Colon (tissue), 2 donors: Measurements from ENCODE around the gene KRTAP5-6.

ENCODE experiments used
- FAIRE-seq: peaks from 2 replicates; lab custom pipeline; 2012; peaks lifted over from hg19 to GRCh38; lab: Jason Lieb, UNC
- donor health status: control.
- donor health status: control.

KRTAP5-6 gene

DNA sequence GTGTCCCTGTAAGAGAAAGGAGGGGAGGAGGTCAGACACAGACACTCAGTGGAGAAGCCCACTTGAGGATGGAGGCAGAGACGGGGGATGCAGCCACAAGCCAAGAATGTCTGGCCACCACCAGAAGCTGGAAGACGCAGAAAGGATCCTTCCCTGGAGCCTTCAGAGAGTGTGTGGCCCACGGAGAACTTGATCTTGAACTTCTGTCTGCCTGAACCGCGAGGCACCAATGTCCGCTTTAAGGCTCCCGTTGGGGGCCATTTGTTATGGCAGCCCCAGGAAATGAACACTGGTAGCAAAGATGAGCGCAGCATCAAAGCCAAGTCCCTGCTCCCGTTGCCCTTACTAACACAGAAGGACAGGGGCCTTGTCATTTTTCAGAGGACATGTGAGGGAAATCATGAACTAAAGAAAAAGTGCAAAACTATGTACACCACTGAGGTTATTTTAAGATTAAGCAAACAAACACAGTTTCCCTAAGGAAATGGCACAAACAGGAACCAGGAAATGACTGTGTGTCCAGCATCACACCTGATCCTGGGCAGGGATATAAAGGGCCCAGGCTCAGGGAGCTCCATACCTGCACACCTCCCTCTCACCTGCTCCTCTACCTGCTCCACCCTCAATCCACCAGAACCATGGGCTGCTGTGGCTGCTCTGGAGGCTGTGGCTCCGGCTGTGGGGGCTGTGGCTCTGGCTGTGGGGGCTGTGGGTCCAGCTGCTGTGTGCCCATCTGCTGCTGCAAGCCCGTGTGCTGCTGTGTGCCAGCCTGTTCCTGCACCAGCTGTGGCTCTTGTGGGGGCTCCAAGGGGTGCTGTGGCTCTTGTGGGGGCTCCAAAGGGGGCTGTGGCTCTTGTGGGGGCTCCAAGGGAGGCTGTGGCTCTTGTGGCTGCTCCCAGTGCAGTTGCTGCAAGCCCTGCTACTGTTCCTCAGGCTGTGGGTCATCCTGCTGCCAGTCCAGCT lies at the start of gene KRTAP5-6:
Gene KRTAP5-6, plus strand, starts transcription at position 588 of the 963 bp plus-strand sequence. Its CDS starts 51 bp downstream, at position 639.
- FAIRE-seq = no peak

- FAIRE-seq = no peak
These were observed 48.9 kb upstream of the KRTAP5-6 start for GRCh38 chr11:1647901-1648652.

DNA sequence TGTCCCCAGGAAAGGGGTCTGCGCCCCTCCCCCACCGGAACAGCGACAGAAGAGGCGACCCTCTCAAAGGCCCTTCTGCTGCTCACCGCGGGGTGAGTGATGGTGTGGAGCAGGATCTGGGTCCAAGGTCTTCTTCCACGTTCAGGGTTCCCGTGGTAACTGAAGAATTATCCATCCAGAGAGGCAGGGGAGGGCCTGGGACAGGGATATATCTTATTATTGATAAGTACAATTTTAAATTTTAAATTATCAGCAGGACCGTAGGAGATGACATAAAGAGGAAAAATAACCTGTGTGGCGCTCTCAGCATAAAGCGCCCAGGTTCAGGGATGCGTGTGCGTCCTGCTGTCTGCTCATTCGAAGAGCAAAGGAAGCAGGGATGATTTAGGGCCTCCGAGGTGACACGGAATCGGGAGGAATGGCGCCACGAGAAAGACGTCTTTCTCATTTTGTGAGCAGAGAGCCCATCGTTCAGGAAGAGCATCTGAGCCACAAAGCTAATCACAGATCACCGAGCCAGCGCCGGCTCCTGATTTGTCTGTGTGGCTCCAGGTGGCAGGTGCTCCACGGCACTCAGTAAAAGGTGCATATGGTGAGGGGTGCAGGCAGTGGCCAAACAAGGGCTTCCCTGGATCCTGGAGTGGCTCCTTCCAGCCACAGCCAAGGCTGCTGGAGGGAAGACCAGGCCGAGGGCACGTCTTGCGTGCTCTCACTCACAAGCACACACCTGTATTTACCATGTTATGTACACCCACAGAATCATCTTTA lies 48.2 kb upstream of the KRTAP5-6 start:
- FAIRE-seq = no peak

- no peak for FAIRE-seq
These were observed 46.7 kb upstream of the KRTAP5-6 start for GRCh38 chr11:1650034-1650917.

DNA sequence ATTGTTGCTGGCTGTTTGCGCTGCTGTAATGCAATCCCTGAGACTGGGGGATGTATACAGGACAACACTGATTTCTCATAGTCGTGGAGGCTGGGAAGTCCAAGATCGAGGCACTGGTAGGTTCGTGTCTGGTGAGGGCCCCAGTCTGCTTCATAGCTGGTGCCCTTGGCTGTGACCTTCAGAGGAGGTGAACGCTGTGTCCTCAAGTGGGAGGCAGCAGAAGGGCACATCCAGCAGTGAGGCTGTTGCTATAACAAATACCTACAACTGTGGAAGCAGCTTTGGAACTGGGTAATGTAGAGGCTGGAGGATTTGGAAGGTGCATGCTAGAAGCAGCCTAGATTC lies 46.1 kb upstream of the KRTAP5-6 start:
- no peak for FAIRE-seq

DNA sequence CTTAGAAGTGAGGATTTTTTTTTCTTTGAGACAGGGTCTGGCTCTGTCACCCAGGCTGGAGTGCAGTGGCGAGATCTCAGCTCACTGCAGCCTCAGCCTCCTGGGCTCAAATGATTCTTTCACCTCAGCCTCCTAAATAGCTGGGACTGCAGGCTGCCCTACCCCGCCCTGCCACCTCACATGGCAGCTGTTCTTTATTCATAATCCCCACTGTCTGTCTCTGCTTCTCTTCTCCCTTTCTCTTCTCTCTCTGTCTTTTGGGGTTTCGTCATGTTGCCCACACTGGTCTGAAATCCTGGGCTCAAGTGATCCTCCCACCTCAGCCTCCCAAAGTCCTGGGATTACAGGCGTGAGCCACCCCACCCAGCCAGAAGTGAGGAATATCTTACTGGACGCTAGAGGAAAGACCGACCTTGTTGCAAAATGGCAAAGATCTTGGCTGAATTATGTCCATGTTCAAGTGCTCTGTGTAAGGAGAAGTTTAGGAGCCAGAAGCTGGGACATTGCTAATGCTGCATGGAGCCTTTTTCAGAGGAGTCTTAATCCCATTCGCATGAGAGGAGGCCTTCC lies 45.5 kb upstream of the KRTAP5-6 start:
- FAIRE-seq = no peak

DNA sequence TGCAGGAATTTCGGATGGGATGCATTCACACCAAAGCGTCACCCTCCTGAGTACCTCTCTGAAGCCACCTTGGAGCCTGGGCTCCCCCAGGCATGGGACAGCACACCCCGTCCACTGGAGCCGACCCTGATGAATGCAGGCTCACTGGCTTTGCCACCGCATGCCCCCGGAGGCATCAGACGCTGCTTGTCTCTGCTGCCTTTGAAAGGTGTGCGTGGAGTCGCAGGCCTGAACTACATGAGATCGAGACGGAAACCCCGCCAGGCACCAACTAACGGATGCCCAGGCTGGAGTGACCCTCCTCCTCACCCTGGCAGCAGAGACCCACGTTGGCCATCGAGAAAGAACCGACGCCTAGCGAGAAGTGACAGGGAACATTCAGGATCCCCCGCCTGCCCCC lies 45.0 kb upstream of the KRTAP5-6 start:
- FAIRE-seq = no peak

GRCh38 chr11:1652442-1652770 lies 44.6 kb upstream of the KRTAP5-6 start:
- no peak for FAIRE-seq

- FAIRE-seq = no peak
These were observed 44.0 kb upstream of the KRTAP5-6 start for GRCh38 chr11:1652771-1653540.

DNA sequence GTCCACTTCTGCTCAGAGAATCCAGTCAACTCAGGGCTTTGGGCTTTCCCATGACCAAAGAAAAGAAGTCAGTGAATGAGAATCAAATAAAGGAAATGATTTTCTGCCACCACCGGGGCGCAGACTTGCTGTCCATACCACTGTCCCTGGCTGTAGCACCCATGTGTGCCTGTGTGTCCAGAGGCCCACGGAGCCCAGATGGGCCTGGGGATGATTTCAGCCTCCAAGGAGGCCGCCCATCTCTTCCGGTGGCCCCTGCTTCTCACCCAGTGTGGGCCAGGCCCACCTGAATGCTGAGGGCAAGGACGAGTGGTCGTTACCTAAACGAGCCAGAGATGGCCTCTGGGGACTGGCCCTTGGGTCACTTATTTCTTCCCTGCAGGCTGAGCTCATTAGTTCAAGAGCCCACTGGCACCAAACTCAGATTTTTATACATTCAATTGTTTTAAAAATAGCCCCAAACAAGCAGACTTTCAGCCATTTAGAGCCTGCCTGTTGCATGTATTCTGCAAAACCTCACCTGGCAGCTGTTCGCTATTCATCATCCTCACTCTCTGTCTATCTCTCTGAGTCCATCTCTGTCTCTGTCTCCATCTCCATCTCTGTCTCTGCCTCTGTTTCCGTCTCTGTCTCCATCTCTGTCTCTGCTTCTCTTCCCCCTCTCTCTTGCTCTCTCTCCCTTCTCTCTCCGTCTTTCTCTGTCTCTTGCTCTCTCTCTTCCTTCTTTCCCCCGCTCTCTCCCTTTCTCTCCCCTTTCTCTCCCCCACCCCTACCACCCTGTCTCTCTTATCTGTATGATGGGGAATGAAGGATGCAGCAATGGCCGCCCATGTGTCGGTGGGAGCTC lies 43.2 kb upstream of the KRTAP5-6 start:
- no peak for FAIRE-seq

- FAIRE-seq = no peak
These were observed 42.4 kb upstream of the KRTAP5-6 start for GRCh38 chr11:1654388-1655167.

DNA sequence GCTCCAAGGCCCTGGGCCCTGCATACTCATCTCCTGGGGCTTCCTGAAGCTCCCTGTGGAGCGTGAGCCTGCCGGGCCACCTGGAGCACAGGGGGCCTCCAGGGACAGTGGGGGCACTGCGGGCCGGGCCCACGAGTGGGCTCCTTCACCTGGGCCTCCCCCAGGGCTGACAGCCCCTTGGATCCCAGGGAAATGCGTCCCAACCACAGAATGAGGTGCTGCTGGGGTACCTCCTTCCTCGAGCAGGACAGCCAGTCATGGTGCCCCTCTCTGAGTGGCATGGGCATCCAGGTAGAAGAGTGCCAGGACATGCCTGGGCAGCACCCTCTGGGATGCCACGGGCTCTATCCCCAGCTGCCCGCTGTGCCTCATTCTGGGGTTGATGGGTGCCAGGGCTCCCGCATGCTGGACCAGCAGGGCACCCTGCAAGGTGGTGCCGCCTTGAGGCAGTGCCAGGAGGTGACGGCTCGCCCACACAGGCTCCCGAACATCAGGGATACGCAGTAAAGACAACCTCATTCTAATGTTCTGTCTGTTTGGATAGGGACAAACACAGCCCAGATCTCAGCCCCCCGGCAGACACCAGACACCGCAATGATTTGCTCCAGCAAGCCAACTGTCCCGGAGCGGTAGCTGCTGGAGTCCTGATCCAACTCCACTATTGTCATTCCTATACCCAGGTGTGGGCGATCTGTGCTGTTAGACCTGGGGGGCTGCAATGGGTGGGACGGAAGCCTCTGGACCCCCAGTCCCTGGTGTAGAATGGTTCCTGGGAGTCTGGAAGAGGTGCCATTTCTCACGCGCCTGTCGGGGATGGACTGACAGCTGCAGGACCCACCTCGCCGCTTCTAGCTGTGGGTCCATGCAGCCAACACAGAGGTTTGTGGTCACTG lies 41.6 kb upstream of the KRTAP5-6 start:
- FAIRE-seq = no peak

DNA sequence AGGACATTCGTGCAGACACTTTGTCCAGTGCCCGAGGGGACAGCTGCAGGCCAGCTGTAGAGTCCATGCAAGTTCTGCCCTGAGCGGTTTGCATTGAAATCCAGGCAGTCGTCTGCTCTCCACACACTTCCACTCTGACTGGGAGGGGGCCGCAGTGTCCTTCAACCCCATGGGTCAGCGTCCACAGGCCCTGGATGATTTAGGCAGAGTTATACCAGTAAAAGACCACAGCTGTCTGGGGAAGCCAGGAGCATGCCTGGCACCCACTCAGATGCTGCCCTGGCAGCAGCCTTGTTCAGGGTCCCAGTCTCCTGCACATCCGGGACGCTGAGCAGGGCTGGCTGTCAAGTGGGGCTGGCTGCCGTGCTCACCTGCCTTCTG lies 40.9 kb upstream of the KRTAP5-6 start:
- no peak for FAIRE-seq

DNA sequence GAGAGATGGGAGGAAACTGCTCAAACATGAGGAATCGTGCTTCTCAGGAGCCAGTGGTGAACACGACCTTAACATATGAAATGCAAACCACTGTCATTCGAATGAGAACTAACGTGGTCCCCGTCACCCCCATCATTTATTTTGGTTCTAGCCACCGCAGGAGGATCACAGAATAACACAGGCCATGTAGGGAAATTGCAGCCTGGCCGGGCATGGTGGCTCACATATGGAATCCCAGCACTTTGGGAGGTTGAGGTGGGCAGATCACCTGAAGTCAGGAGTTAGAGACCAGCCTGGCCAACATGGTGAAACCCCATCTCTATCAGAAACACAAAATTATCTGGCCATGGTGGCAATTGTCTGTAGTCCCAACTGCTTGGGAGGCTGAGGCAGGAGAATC lies 40.3 kb upstream of the KRTAP5-6 start:
- FAIRE-seq = no peak

DNA sequence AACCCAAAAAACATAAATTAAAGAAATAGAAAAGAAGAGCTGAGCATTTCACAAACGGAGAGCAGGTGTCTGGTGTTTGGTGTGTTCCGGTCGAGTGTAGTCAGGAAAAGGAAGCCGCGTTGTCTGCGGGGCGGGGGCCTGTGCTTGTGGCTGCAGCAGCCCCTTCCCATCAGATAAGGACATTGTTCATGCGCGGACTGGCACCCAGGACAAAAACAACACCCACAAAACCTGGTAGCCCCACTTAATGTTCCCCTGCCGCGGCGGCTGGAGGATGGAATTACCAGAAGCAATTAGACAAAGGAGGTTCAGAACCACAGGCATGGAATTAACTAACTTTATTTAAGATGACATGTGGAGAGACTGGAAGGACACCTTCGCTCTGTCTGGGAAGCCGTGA lies 37.5 kb upstream of the KRTAP5-6 start:
- no peak for FAIRE-seq

GRCh38 chr11:1660111-1660867 lies 36.7 kb upstream of the KRTAP5-6 start:
- FAIRE-seq = no peak
